HepG2 (cell line): Measurements from ENCODE around the gene TBC1D10A. TPM values are rescaled to one million over a fixed set of nuclear protein-coding genes. Genes with fewer than 3 reads are reported as not detected.

ENCODE experiments used
- ATAC-seq: fragments of 200-7000 bp; cut with Tn5 transposase; 3 replicates; pipeline ENCODE4 v1.9.1; 2020; ENCODE audit warnings: mild to moderate bottlenecking, moderate library complexity
- BruUV-seq: library from RNA; stranded (reverse); fragments of 400-500 nt; replicated peaks from 2 replicates; lab custom pipeline; 2021; lab: Mats Ljungman, UMichigan
- CTCF ChIA-PET: fragments of 300-600 bp; formaldehyde crosslinking; extraction: SDS; loops from one replicate; lab custom pipeline; 2021; ENCODE audit warnings: low total read pairs, inconsistent platforms, low intra/inter-chr PET ratio; lab: Yijun Ruan, JAX
- POLR2A ChIA-PET: fragments of 350-600 bp; sonication (Branson Sonifier 250); formaldehyde crosslinking; loops from one replicate; lab custom pipeline; 2020; ENCODE audit warnings: antibody characterized with exemption, inconsistent platforms; lab: Yijun Ruan, JAX
- DNase-seq: peaks from one replicate; pipeline ENCODE4 v3.0.0-alpha.2; 2015; ENCODE audit warnings: low spot score
- FAIRE-seq: peaks from 3 replicates; lab custom pipeline; 2011; peaks lifted over from hg19 to GRCh38; lab: Jason Lieb, UNC
- H2AFZ ChIP-seq: one replicate; pipeline ENCODE4 v1.6.1; 2011; ENCODE audit warnings: low read length, inconsistent platforms
- H3K27ac ChIP-seq: fragments of 300-600 bp; 3 replicates; pipeline ENCODE4 v1.8.0; 2011; ENCODE audit warnings: mixed run types, mild to moderate bottlenecking, mixed read lengths, low read length, inconsistent platforms; ENCODE audit not compliant: insufficient read depth; ENCODE audit errors: extremely low read length
- H3K27me3 ChIP-seq, 2 experiments: fragments of 200-600 bp in 1 of 2; 2 replicates in 1 of 2; 3 replicates in 1 of 2; pipeline versions ENCODE4 v1.6.0 to v1.8.0; 2011; ENCODE audit warnings: low read length in 2 of 2, mild to moderate bottlenecking in 2 of 2, moderate library complexity in 2 of 2, inconsistent platforms in 1 of 2; ENCODE audit not compliant: insufficient read depth in 2 of 2, control insufficient read depth in 1 of 2
- H3K36me3 ChIP-seq, 2 experiments: fragments of 200-600 bp in 1 of 2; replicated peaks in 1 of 2; 2 replicates in 1 of 2; 3 replicates in 1 of 2; pipeline versions ENCODE4 v1.5.1 to v1.8.0; 2011; ENCODE audit warnings: low read length in 2 of 2, inconsistent platforms in 1 of 2; ENCODE audit not compliant: insufficient read depth in 2 of 2, control insufficient read depth in 1 of 2
- H3K4me1 ChIP-seq: 2 replicates; pipeline ENCODE4 v1.5.1; 2012; ENCODE audit warnings: low read length, inconsistent platforms; ENCODE audit not compliant: insufficient read depth
- H3K4me2 ChIP-seq: 2 replicates; pipeline ENCODE4 v1.6.0; 2011; ENCODE audit warnings: low read depth, low read length, inconsistent platforms
- H3K4me3 ChIP-seq, 3 experiments: fragments of 200-600 bp in 1 of 3; sonication (generic), shearing (Covaris generic) in 1 of 3; replicated peaks in 1 of 3; 2 replicates each; pipeline ENCODE4 v1.5.1; 2011 to 2016; ENCODE audit warnings: low read length in 3 of 3, inconsistent platforms in 2 of 3, low read depth in 2 of 3, mild to moderate bottlenecking in 2 of 3, control low read depth in 1 of 3, mixed read lengths in 1 of 3; ENCODE audit not compliant: insufficient read depth in 1 of 3
- H3K79me2 ChIP-seq: one replicate; pipeline ENCODE4 v1.6.1; 2011; ENCODE audit warnings: low read length, inconsistent platforms; ENCODE audit not compliant: insufficient read depth
- H3K9ac ChIP-seq: 2 replicates; pipeline ENCODE4 v1.6.0; 2011; ENCODE audit warnings: mild to moderate bottlenecking, low read depth, low read length, inconsistent platforms; ENCODE audit not compliant: insufficient read depth
- H3K9me3 ChIP-seq: 2 replicates; pipeline ENCODE4 v1.5.1; 2012; ENCODE audit warnings: mild to moderate bottlenecking, low read length
- H4K20me1 ChIP-seq: 2 replicates; pipeline ENCODE4 v1.6.0; 2011; ENCODE audit warnings: inconsistent platforms, mild to moderate bottlenecking, low read length, moderate library complexity; ENCODE audit not compliant: insufficient read depth
- ATRX ChIP-seq: sonication (generic); formaldehyde crosslinking; IDR thresholded peaks from 2 replicates; pipeline ENCODE4 v1.4.0; 2020; ENCODE audit warnings: missing genetic modification reagents, borderline replicate concordance
- CBX5 ChIP-seq: sonication (generic); formaldehyde crosslinking; IDR thresholded peaks from 2 replicates; pipeline ENCODE4 v1.4.0; 2020; ENCODE audit warnings: missing genetic modification reagents, borderline replicate concordance
- ELF1 ChIP-seq: sonication (generic); formaldehyde crosslinking; IDR thresholded peaks from 2 replicates; pipeline ENCODE4 v1.4.0; 2020; ENCODE audit warnings: missing genetic modification reagents
- GATAD2A ChIP-seq: IDR thresholded peaks from 2 replicates; pipeline ENCODE4 v1.6.1; 2016
- MEIS2 ChIP-seq: sonication (generic); formaldehyde crosslinking; IDR thresholded peaks from 2 replicates; pipeline ENCODE4 v1.9.0; 2021; ENCODE audit warnings: mild to moderate bottlenecking, missing genetic modification reagents
- RBFOX2 ChIP-seq: fragments of 200-400 bp; formaldehyde crosslinking; IDR thresholded peaks from 2 replicates; pipeline ENCODE4 v1.6.1; 2017; ENCODE audit warnings: low read depth, mild to moderate bottlenecking, low read length
- RXRB ChIP-seq: IDR thresholded peaks from 2 replicates; pipeline ENCODE4 v1.6.1; 2016; ENCODE audit warnings: borderline replicate concordance, missing genetic modification reagents, missing compliant biosample characterization
- SALL1 ChIP-seq: sonication (generic); formaldehyde crosslinking; IDR thresholded peaks from 2 replicates; pipeline ENCODE4 v1.8.0; 2022; ENCODE audit warnings: mild to moderate bottlenecking, missing genetic modification reagents
- SIX1 ChIP-seq: sonication (generic); formaldehyde crosslinking; IDR thresholded peaks from 2 replicates; pipeline ENCODE4 v1.4.0; 2020; ENCODE audit warnings: missing genetic modification reagents, borderline replicate concordance
- SPEN ChIP-seq: sonication (generic); formaldehyde crosslinking; IDR thresholded peaks from 2 replicates; pipeline ENCODE4 v1.5.1; 2020; ENCODE audit warnings: low read depth, mild to moderate bottlenecking, missing genetic modification reagents
- SRSF9 ChIP-seq: fragments of 200-400 bp; formaldehyde crosslinking; IDR thresholded peaks from 2 replicates; pipeline ENCODE4 v1.6.1; 2018; ENCODE audit warnings: borderline replicate concordance, mild to moderate bottlenecking, low read depth, low read length; ENCODE audit not compliant: insufficient read depth, poor library complexity, severe bottlenecking
- STAG1 ChIP-seq: sonication (generic); formaldehyde crosslinking; IDR thresholded peaks from 2 replicates; pipeline ENCODE4 v1.4.0; 2020; ENCODE audit warnings: missing genetic modification reagents
- WIZ ChIP-seq: sonication (generic); formaldehyde crosslinking; IDR thresholded peaks from 2 replicates; pipeline ENCODE4 v1.5.1; 2020; ENCODE audit warnings: mild to moderate bottlenecking, missing genetic modification reagents
- ZNF136 ChIP-seq: sonication (generic); formaldehyde crosslinking; IDR thresholded peaks from 2 replicates; pipeline ENCODE4 v1.8.1; 2022; ENCODE audit warnings: low read depth, mild to moderate bottlenecking, moderate library complexity, missing genetic modification reagents
- ZNF30 ChIP-seq: sonication (generic); formaldehyde crosslinking; IDR thresholded peaks from 2 replicates; pipeline ENCODE4 v1.5.0; 2020; ENCODE audit warnings: mild to moderate bottlenecking, missing genetic modification reagents
- ZNF33A ChIP-seq: sonication (generic); formaldehyde crosslinking; IDR thresholded peaks from 2 replicates; pipeline ENCODE4 v1.5.1; 2020; ENCODE audit warnings: missing genetic modification reagents, mild to moderate bottlenecking, moderate library complexity, borderline replicate concordance
- ZNF451 ChIP-seq: sonication (generic); formaldehyde crosslinking; IDR thresholded peaks from 2 replicates; pipeline ENCODE4 v1.5.0; 2020; ENCODE audit warnings: mild to moderate bottlenecking, missing genetic modification reagents
- ZSCAN29 ChIP-seq: sonication (generic); formaldehyde crosslinking; conservative IDR thresholded peaks from 2 replicates; pipeline ENCODE4 v1.4.0; 2020; ENCODE audit warnings: mild to moderate bottlenecking, missing genetic modification reagents
- WGBS: methylation state at CpG from one replicate; pipeline ENCODE4 v1.1.6; 2017; ENCODE audit warnings: low lambda C conversion rate; 5-methylcytosine and 5-hydroxymethylcytosine counted together
- in situ Hi-C: cut with HindIII; loops from 2 replicates; pipeline ENCODE4 v1.10.0; 2017; ENCODE audit warnings: low pct_unique_long_range_greater_than_20kb; ENCODE audit not compliant: extremely low pct_ligation_motif_present
- intact Hi-C: fragments of 100-400 bp; cut with micrococcal nuclease; formaldehyde crosslinking; loops from one replicate; pipeline ENCODE4 v1.10.0; 2022; ENCODE audit not compliant: unreplicated experiment
- polyA plus RNA-seq, 8 experiments: library from polyadenylated mRNA; depleted of rRNA in 3 of 8; stranded (reverse) in 7 of 8; unstranded in 1 of 8; fragments of >200 nt; fragmentation: Illumina TruSeq in 4 of 8; extraction: Trizol in 4 of 8; gene quantifications; 2 replicates each; pipeline versions ENCODE4 v1.2.1 to v1.2.3, GENCODE V29; 2011 to 2016; ENCODE audit warnings: low read depth in 4 of 8, missing spikeins in 1 of 8, mixed read lengths in 1 of 8; ENCODE audit not compliant: insufficient read depth in 1 of 8
- total RNA-seq, 5 experiments: library from RNA; depleted of rRNA; stranded (reverse); fragments of >200 nt; fragmentation: Illumina TruSeq; extraction: Trizol; gene quantifications; 2 replicates each; pipeline ENCODE4 v1.2.3, GENCODE V29; 2016; ENCODE audit warnings: low read depth in 1 of 5
- TF ChIP-seq, protein P1 (sequence below): sonication (generic); formaldehyde crosslinking; conservative IDR thresholded peaks from 2 replicates; pipeline ENCODE4 v1.4.0; 2020; ENCODE audit warnings: missing genetic modification reagents
- TF ChIP-seq, protein P2 (sequence below): IDR thresholded peaks from 2 replicates; pipeline ENCODE4 v1.6.1; 2012; ENCODE audit warnings: low read length, improper control_type of control experiment

The TBC1D10A gene
- total and polyA plus RNA-seq, 2 of the 13 experiments (the other 11 are each of a cell fraction or from before 2014, with no cell fraction given) = 4.2 to 4.9 TPM

DNA sequence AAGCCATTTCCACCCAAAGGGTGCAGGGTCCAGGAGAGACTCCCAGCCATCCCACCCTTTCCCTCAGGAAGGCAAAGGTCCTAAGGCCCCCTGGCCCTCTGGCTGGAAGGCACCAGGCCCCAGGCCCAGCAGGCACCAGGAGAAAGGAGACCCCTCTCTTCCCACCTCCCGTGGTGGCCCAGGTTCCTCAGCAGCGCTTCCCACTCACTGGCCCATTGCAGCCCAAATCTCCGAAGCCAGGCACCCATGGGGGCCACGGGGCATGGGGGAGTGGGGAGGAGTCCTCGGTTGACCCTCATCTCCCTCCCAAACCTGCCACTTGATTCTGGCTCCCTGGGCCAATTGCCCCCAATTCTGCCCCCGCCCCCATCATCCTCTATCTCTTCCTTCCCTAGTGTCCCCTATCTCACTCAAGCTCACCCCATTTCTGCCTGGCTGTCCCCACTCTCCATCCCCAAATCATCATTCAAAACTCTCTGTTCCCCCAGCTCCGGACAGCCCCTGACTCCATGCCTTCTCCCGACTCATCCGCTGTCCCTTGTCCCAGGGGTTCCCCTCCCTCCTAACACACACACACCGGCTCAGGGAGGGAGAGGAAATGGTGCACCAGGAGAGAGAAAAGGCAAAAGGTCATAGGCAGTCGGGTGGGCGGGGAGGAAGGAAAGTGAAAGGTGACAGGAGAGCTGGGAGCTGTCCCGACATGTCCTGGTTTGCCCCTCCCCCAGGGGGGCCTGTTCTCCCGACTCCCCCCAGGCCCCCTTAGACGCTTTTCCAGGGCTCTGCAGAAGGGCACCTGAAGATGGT, 81.4 kb downstream of the TBC1D10A start:
- Histone ChIP-seq H3K9me3 (no peaks in the 10 kb centered on the region), H3K27ac (peak overlapping the region; percentile 47), H4K20me1 (no peaks in the 10 kb centered on the region), H3K4me2 (peak overlapping the region; percentile 74), H2AFZ (no peak overlapping the region), H3K9ac (peak overlapping the region; percentile 52; the same call in 1 of the 2 replicates), H3K4me3 (peak overlapping the region; percentile 40 to 67 (median 56); a peak in 4 of 6 replicates), H3K4me1 (peaks cover 63% of the 10 kb centered on the region), H3K36me3 (no peaks in the 10 kb centered on the region), H3K27me3 (no peaks in the 10 kb centered on the region), H3K79me2 (no peaks in the 10 kb centered on the region)
- in situ Hi-C loops = no loop called here
- WGBS = 65% methylated on average over 14 of the region's 15 CpGs
- ChIA-PET CTCF (no interaction called here), POLR2A (interaction anchor here (1.0 to 1.4 kb wide), 4 partner anchors 35 to 142 kb away, joined by 3 to 4 read pairs (median 3); partner anchors contain the start of gene RNF215)
- DNase-seq (peak; percentile 35), ATAC-seq (peak; percentile 25), FAIRE-seq (peak; percentile 39)
- no TSS peak for BruUV-seq
- intact Hi-C loops = no loop called here
- no peak for TF ChIP-seq ZNF136 (CRISPR knock-in tag)
- no peak for TF ChIP-seq ZNF30 (CRISPR knock-in tag)
- TF ChIP-seq, protein P1, sequence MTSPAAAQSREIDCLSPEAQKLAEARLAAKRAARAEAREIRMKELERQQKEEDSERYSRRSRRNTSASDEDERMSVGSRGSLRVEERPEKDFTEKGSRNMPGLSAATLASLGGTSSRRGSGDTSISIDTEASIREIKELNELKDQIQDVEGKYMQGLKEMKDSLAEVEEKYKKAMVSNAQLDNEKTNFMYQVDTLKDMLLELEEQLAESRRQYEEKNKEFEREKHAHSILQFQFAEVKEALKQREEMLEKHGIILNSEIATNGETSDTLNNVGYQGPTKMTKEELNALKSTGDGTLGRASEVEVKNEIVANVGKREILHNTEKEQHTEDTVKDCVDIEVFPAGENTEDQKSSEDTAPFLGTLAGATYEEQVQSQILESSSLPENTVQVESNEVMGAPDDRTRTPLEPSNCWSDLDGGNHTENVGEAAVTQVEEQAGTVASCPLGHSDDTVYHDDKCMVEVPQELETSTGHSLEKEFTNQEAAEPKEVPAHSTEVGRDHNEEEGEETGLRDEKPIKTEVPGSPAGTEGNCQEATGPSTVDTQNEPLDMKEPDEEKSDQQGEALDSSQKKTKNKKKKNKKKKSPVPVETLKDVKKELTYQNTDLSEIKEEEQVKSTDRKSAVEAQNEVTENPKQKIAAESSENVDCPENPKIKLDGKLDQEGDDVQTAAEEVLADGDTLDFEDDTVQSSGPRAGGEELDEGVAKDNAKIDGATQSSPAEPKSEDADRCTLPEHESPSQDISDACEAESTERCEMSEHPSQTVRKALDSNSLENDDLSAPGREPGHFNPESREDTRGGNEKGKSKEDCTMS (CRISPR knock-in tag) = no peak
- no peak for TF ChIP-seq CBX5 (CRISPR knock-in tag)
- TF ChIP-seq, protein P2, sequence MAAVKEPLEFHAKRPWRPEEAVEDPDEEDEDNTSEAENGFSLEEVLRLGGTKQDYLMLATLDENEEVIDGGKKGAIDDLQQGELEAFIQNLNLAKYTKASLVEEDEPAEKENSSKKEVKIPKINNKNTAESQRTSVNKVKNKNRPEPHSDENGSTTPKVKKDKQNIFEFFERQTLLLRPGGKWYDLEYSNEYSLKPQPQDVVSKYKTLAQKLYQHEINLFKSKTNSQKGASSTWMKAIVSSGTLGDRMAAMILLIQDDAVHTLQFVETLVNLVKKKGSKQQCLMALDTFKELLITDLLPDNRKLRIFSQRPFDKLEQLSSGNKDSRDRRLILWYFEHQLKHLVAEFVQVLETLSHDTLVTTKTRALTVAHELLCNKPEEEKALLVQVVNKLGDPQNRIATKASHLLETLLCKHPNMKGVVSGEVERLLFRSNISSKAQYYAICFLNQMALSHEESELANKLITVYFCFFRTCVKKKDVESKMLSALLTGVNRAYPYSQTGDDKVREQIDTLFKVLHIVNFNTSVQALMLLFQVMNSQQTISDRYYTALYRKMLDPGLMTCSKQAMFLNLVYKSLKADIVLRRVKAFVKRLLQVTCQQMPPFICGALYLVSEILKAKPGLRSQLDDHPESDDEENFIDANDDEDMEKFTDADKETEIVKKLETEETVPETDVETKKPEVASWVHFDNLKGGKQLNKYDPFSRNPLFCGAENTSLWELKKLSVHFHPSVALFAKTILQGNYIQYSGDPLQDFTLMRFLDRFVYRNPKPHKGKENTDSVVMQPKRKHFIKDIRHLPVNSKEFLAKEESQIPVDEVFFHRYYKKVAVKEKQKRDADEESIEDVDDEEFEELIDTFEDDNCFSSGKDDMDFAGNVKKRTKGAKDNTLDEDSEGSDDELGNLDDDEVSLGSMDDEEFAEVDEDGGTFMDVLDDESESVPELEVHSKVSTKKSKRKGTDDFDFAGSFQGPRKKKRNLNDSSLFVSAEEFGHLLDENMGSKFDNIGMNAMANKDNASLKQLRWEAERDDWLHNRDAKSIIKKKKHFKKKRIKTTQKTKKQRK = no peak
- TF ChIP-seq STAG1 (CRISPR knock-in tag) = no peak
- no peak for TF ChIP-seq ZSCAN29 (CRISPR knock-in tag)
- TF ChIP-seq ELF1 (CRISPR knock-in tag) = no peak
- TF ChIP-seq SALL1 = no peak
- no peak for TF ChIP-seq ZNF451
- TF ChIP-seq SIX1 (CRISPR knock-in tag) = no peak
- no peak for TF ChIP-seq ATRX
- TF ChIP-seq SRSF9 = no peak
- TF ChIP-seq ZNF33A (CRISPR knock-in tag) = no peak
- peak; percentile 17; the same call in 1 of the 2 replicates for TF ChIP-seq GATAD2A (CRISPR knock-in tag)
- TF ChIP-seq RBFOX2 = no peak
- TF ChIP-seq RXRB (CRISPR knock-in tag) = peak; percentile 60
- no peak for TF ChIP-seq MEIS2 (CRISPR knock-in tag)
- TF ChIP-seq SPEN = no peak
- no peak for TF ChIP-seq WIZ (CRISPR knock-in tag)
